ENCODE results near the gene ACADSB.
A peak's percentile ranks its signal among the peaks of the same experiment; 100 is the strongest.

Gene ACADSB

GRCh38 chr10:123008355-123009104 is at the start of gene ACADSB, which contains the start of gene IKZF5:
Gene ACADSB (plus strand): TSS chr10:123009006. CDS start chr10:123009030, 24 bp downstream.
Gene IKZF5 (minus strand): TSS chr10:123008795. CDS start chr10:122998625, 10,170 bp downstream.
- DNase-seq: peak; percentile 96

GRCh38 chr10:122962405-122962804 is 46.4 kb upstream of the ACADSB start:
- DNase-seq: no peak

GRCh38 chr10:122966879-122967278 is 41.9 kb upstream of the ACADSB start:
- no peak for DNase-seq

DNA sequence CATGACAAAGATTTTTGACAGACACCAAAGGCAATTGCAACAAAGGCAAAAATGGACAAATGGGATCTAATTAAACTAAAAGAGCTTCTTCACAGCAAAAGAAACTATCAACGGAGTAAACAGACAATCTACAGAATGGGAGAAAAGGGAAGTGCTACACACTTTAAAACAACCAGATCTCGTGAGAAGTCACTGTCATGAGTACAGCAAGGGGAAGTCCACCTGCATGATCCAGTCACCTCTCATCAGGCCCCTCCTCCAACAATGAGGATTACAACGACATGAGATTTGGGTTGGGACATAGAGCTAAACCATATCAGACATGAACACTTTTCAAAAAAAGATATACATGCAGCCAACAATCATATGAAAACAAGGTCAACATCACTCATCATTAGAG is 40.1 kb upstream of the ACADSB start:
- DNase-seq: no peak

GRCh38 chr10:122974023-122974422 is 34.8 kb upstream of the ACADSB start:
- DNase-seq: no peak

DNA sequence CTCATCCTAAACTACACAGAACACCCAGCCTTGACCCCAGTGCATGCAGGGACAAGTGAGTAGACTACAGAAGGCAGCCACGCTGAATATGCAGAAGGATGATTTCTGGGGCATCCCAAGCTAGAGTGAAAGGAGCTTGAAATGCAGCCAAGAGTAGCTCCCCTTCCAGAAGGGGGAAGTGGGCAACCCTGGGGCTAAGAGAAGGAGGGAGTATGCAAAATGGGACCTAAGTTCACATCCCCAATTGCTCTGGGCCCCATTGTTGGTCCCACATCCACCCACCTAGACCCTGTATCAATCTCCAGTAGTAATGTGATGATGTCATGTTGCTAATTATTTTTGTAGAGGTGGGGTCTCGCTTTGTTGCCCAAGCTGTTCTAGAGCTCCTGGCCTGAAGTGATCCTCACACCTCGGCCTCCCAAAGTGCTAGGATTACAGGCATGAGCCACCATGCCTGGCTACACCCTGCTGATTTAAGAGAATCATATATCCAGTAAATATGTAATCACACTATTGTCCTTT is 34.2 kb upstream of the ACADSB start:
- no peak for DNase-seq

GRCh38 chr10:122980209-122981065 is 28.4 kb upstream of the ACADSB start, which contains the start of gene PSTK:
Gene PSTK (plus strand): TSS chr10:122980401. CDS start chr10:122980480, 79 bp downstream.
- DNase-seq: peak; percentile 92

DNA sequence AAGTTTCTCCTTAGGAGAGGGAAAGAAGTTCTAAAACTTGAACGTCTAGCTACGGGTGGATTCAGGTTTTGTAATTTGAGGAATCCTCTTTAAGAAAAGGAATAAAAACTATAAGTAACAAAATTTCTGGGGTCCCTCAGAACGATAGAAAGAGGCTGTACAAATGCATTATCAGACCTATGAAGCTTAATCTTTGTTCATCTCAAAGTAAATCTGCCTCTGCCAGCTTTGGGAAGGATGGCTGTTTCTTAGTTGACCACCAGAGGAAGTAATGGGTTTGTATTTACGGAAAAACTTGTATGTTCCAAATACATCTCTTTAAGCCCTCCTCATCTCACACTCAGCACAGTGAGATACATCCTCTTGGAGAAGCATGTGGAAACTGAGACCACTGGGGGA is 27.7 kb upstream of the ACADSB start:
- peak; percentile 8 for DNase-seq

- no peak for DNase-seq
Measured at GRCh38 chr10:122983898-122984297, 24.9 kb upstream of the ACADSB start.

- DNase-seq: no peak
Measured at GRCh38 chr10:122984708-122985107, 24.1 kb upstream of the ACADSB start.

- no peak for DNase-seq
Measured at GRCh38 chr10:122986335-122986734, 22.5 kb upstream of the ACADSB start.

GRCh38 chr10:122988501-122988900 is 20.3 kb upstream of the ACADSB start:
- no peak for DNase-seq

- DNase-seq: no peak
Measured at GRCh38 chr10:122990278-122990677, 18.5 kb upstream of the ACADSB start.

DNA sequence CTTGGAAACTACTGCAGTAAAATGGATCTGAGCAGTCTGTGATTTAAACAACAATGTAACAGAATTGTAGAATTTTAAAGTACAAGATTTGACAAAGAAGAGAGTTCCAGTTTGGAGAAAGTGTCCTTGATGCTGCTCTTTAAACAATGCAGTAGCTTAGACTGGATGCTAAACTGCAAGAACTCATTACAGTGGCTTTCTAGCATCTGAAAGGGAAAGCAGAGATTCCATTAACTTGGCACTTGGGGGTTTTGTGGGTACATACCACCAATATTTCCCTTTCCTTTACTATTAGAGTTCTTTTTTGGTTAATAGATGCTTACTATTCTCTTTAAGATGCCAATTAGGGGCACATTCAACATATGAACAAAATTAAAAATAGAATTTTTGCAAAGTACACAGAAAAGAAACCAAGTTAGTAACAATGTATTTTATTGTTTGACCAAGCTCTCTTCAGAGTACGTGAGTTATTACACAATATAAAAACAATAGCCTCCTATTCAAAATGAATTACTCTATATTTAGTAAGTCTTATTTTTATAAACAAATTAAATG is 16.7 kb upstream of the ACADSB start:
- no peak for DNase-seq

DNA sequence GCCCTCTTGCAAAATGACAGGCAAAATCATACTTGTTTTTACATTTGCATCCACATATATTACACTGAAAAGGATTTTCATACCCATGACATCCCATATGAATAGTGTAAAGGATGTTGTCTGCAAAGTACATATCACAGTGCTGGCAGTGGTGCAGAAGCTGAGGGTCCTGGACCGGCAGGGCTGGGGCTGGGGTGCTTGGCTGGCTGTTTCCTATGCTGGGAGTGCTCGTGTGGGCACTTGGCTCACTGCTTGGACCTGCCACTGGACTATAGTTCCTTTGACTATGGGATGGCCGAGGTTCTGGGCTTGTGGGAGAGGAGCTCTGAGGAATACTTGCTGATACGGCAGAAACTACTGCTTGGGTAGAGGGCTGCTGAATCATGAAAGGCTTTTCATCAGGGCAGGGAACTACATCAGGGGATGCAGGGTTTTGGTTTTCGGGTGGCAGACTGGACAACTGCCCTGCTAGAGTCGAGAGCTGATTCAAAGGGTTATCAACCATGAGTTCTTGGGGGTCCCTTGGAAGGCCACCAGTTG is 14.9 kb upstream of the ACADSB start:
- no peak for DNase-seq

DNA sequence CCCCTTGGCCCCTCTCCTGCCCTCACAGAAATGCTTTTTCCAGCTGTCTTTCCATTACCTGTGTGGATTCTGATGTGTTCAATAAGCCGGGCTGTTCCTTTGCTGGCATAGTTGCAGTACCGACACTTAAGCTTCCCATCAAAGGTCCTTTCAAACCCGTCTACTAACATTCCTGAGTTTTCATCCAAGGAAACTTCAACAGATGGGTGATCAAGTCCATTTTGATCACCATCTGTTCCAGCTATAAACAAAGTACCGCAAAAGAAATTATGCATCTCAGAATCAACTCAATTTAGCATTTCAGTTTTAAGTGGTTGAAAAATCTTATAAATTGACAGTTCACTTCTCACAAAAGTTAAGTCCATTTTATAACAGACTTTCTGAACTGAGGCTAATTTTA is 12.9 kb upstream of the ACADSB start:
- DNase-seq: no peak

GRCh38 chr10:122997864-122998263 is 10.9 kb upstream of the ACADSB start:
- no peak for DNase-seq

DNA sequence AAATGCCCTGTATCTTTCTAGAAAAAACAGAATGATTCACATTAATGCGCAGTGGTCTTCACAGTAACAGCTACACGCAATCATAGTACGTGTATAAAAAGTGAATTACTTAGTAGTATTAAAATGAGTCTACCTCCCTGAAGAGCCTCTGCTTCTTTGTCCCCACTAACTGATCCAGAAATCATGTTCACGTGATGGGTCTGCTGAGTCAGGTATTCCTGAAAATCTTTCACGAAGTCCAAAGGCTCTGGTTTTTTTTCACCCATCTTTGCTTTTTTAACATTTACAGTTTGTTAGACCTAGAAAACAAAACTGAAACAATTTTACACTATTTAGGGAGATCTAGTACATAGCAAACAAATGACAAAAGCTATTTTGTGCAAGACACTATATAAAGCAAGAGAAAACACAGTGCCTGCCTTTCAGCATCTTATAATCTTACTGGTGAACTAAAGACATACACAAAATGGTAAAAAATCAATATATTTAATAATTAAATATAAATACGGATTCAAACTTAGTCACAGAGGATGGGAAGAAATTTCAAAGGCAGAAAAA is 10.4 kb upstream of the ACADSB start:
- DNase-seq: no peak

DNA sequence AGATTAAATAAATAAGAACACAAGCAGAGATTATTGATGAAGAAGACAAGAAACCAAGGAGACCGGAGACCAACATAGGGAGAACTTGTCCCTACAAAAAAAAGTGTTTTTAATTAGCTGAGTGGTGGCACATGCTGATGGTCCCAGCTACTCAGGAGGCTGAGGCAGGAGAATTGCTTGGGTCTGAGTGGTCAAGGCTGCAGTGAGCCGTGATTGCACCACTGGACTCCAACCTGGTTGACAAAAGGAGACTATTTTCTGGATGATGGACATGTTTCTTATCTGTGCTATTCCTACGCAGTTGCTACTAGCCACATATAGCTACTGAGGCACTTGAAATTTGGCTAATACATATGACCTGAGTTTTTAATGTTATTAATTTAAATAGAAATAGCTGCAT is 9.9 kb upstream of the ACADSB start:
- no peak for DNase-seq

GRCh38 chr10:122999347-122999746 is 9.5 kb upstream of the ACADSB start:
- no peak for DNase-seq

DNA sequence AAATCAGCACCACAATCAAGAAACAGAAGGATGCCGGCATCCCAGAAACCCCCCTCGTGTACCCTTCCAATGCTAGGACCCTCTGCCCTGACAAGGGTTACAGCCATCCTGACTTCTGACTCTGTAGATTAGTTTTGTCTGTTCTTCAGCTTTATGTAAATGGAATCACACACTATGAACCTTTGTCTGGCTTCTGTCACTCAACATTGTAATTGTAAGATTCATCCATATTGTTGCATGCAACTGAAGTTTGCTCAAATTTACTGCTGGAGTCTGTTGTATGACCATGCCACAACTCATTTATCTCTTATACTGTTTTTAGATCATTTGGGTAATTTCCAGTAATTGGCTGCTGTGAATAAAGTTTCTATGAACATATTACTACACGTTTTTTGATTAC is 8.7 kb upstream of the ACADSB start:
- no peak for DNase-seq

DNA sequence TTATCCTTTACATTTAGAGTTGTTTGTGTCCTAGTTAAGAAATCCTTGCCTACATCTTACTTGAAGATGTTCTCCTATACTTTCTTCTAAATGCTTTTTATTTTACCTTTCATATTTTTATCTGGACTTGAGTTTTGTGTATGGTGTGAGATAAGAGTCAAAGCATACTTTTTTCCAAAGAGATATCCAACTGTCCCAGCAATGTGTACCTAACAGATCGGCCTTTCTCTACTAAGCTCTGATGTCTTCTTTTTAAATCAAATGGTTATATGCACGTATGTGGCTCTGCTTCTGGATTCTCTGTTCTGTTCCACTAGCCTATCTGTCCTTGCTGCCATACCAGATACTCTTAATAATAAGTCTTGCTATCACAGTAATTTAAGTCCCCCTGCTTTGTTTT is 7.4 kb upstream of the ACADSB start:
- no peak for DNase-seq

- no peak for DNase-seq
Measured at GRCh38 chr10:123004298-123004697, 4.5 kb upstream of the ACADSB start.
